Measurements from ENCODE around the gene SNX24. TPM values are rescaled to one million over a fixed set of nuclear protein-coding genes. Genes with fewer than 3 reads are reported as not detected.

The SNX24 gene
- total RNA-seq, 1 donor from 2014 or later: 16.0 TPM

DNA sequence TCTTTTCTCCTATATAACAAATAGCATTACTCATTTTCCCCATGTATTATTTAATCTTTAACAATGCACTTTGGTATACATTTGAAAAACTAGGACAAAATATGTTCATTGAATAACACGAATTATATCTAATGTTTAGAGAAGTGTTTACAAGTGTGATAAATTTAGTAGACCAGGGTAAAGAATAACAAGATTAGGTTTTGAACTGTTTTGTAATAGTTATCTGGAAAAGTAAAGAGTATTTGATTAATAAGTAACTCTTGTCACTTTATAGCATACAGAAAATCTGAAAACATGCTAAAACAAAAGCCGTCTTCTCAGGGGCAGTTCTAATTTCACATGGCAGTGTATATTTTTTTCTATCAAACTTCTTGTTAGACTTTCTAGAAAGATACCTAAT lies 132.7 kb downstream of the SNX24 start:
- Histone ChIP-seq H3K4me3 (no peak overlapping the region), H3K36me3 (no peaks in the 10 kb centered on the region), H3K9me3 (replicated peaks) (no peaks in the 10 kb centered on the region), H3K27me3 (ENCODE audit: low read depth) (no peaks in the 10 kb centered on the region), H3K4me1 (no peaks in the 10 kb centered on the region), H3K27ac (replicated peaks) (no peak overlapping the region)
- TF ChIP-seq, protein P1, sequence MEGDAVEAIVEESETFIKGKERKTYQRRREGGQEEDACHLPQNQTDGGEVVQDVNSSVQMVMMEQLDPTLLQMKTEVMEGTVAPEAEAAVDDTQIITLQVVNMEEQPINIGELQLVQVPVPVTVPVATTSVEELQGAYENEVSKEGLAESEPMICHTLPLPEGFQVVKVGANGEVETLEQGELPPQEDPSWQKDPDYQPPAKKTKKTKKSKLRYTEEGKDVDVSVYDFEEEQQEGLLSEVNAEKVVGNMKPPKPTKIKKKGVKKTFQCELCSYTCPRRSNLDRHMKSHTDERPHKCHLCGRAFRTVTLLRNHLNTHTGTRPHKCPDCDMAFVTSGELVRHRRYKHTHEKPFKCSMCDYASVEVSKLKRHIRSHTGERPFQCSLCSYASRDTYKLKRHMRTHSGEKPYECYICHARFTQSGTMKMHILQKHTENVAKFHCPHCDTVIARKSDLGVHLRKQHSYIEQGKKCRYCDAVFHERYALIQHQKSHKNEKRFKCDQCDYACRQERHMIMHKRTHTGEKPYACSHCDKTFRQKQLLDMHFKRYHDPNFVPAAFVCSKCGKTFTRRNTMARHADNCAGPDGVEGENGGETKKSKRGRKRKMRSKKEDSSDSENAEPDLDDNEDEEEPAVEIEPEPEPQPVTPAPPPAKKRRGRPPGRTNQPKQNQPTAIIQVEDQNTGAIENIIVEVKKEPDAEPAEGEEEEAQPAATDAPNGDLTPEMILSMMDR (IDR thresholded peaks at IDR 0.05; ENCODE audit: borderline replicate concordance): no peak
- intact Hi-C loops (cut with micrococcal nuclease): no loop called here
- no peak for DNase-seq

DNA sequence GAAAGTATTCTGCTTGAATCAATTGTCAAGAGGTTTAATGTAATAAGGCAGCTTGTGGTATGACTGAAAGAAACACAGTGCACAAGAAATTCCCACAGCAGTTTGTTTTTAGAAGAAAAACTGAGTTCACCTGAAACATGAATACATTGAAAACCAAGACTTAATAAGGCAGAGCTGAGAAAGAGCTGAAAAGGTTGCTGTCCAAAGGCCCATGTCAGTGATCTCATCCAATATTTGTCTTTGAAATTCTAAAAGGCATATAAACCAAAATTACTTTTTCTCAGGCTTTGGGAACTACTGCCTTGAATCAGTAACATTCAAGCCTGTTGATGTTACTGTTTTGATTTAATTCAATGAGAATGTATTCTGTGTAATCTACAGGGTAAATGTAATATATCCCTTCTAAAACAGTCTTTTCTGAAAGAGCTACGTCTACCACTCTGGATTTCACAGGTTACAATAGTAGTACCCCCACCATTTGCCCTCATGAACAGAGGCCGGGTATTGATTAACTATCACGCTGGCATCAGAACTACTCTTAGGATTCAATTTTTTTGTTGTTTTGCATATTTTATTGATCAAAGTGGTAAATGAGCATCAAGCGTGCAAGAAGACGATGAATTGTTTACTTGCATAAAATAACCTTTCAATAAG lies 133.4 kb downstream of the SNX24 start:
- Histone ChIP-seq H3K4me1 (no peaks in the 10 kb centered on the region), H3K4me3 (no peak overlapping the region), H3K27me3 (ENCODE audit: low read depth) (no peaks in the 10 kb centered on the region), H3K36me3 (no peaks in the 10 kb centered on the region), H3K9me3 (replicated peaks) (no peaks in the 10 kb centered on the region), H3K27ac (replicated peaks) (no peak overlapping the region)
- intact Hi-C loops (cut with micrococcal nuclease): no loop called here
- DNase-seq: no peak
- TF ChIP-seq, protein P1 (IDR thresholded peaks at IDR 0.05; ENCODE audit: borderline replicate concordance): no peak

DNA sequence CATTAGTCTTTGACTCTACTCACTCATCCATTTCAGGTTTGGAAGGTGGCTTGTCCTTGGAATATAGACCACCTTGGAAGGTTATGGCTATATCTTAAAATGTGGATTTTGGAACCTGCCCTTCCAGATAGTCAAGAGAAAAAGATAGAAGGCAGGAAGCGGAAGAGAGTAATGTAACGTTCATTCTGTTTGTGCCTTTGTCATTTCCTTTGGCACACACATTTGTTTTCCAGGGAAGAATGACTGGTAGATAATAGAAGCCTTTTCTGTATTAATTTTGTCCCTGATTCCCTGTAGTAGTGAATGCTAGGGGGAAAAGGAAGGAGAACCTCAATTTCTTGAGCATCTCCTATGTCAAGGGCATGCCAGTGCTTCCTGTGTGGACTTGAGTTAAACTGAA lies 136.4 kb downstream of the SNX24 start:
- TF ChIP-seq, protein P1 (IDR thresholded peaks at IDR 0.05; ENCODE audit: borderline replicate concordance): no peak
- Histone ChIP-seq H3K27me3 (ENCODE audit: low read depth) (no peaks in the 10 kb centered on the region), H3K4me3 (no peak overlapping the region), H3K27ac (replicated peaks) (no peak overlapping the region), H3K36me3 (no peaks in the 10 kb centered on the region), H3K4me1 (no peaks in the 10 kb centered on the region), H3K9me3 (replicated peaks) (no peaks in the 10 kb centered on the region)
- no peak for DNase-seq
- intact Hi-C loops (cut with micrococcal nuclease): no loop called here

DNA sequence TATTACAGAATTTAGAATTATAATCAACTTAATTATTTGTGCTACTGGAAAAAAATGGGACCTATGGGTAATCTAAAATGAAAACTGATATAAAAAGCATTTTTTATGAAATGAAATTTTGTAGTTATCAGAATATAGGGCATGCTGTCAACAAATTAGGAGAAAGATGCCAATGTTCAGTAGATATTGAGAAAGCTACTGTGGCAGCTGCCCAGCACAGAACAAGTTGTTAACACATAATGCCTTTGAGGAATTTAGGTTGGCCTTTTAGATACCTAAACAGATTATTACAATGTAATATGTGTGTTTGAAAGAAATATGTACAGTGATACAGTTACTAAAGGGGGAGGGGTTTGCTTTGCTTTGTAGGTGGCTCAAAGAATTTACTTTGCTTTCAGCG lies 137.0 kb downstream of the SNX24 start:
- TF ChIP-seq, protein P1 (IDR thresholded peaks at IDR 0.05; ENCODE audit: borderline replicate concordance): no peak
- Histone ChIP-seq H3K4me3 (no peak overlapping the region), H3K27me3 (ENCODE audit: low read depth) (no peaks in the 10 kb centered on the region), H3K9me3 (replicated peaks) (no peaks in the 10 kb centered on the region), H3K27ac (replicated peaks) (no peak overlapping the region), H3K4me1 (no peaks in the 10 kb centered on the region), H3K36me3 (no peaks in the 10 kb centered on the region)
- intact Hi-C loops (cut with micrococcal nuclease): no loop called here
- DNase-seq: no peak

DNA sequence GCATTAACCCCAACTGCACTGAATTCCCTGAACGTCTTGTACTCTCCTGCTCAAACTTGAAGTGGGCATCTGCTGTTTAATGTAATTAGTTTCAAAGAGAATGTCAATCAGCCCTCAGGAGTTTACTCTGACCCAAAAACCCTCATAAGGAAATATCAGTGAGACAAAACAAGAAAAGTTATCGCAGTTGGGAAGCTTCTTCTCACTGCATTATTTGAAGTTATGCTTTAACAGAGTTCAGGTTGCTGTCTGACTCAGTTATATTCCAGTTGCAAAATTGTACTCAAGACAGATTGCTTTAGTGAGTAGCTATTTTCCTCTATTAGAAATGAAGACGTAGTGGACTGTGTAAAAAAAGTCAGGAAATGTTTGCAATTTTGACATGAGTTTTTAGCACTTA lies 139.0 kb downstream of the SNX24 start:
- intact Hi-C loops (cut with micrococcal nuclease): no loop called here
- DNase-seq: no peak
- TF ChIP-seq, protein P1 (IDR thresholded peaks at IDR 0.05; ENCODE audit: borderline replicate concordance): no peak
- H3K9me3 ChIP-seq (replicated peaks): no peaks in the 10 kb centered on the region
- no peak overlapping the region for H3K27ac ChIP-seq (replicated peaks)
- no peaks in the 10 kb centered on the region for H3K36me3 ChIP-seq
- H3K4me1 ChIP-seq: no peaks in the 10 kb centered on the region
- H3K27me3 ChIP-seq (ENCODE audit: low read depth): no peaks in the 10 kb centered on the region
- no peak overlapping the region for H3K4me3 ChIP-seq

Data from left ventricle myocardium inferior (tissue), 1 donor.